ENCODE measurements around the gene TAB3.

The TAB3 gene

DNA sequence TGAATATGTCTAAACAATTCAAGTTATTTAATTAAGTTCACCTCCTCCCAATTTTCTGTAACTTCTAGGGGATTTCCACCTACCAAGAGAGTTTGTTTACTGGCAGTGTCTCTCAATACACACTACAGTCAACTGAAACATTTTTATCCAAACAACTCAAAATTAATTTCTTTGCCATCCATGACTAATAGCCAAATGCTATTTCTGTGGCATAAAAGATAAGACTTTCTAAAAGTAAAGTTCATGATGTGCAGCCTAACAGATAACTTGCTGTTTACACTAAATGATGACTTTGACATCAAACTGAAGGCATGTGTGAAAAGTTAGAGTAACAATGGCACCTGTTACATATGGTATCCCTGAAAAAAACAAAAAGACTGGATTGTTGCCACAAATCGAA, 7.3 kb downstream of the TAB3 start:
- no peak for DNase-seq

DNA sequence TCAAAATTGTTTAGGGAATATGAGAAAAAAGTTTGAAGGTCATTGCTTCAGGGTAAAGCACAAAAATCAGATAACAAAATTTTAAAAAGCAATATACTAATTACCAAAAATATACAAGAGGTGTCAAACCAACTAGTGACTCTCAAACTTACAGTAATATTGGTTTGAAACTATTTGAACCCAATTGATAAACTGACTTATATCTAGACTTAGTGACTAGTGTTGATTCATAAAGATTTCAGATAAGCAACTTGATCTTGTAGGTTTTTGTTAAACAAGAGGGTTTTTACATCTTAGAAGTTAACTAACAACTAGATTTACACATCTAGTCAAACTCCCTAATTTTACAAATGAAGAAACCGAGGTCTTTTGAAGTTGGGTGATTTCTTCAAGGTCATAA, 7.7 kb downstream of the TAB3 start:
- no peak for DNase-seq

DNA sequence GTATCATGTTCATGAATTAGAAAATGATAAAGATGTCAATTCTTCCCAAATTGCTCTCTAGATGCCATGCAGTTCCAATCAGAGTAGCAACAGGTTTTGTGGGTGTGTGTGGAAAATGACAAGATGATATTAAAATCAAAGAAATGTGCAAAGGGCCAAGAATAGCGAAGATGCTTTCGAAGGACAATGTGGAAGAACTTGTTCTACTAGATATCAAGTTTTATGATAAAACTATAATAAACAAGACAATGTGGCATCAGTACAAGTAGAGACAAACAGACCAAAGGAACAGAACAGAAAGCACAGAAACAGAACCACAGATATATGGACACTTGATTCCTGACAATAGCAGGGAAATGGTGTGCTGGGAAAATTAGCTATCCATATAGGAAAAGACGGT, 9.0 kb downstream of the TAB3 start:
- DNase-seq: no peak

DNA sequence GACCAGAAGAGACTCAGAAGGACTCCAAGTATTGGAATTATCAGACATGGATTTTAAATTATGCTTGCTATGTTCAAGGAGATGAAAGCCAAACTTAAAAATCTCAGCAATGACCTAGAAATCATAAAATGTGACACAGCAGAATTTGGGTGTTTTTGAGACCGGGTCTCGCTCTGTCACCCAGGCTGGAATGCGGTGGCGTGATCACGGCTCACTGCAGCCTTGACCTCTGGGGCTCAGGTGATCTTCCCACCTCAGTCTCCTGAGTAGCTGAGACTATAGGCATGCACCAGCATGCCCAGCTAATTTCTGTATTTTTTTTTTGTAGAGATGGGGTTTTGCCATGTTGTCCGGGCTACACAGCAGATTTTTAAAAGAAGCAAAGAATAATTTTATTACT, 12.7 kb downstream of the TAB3 start:
- no peak for DNase-seq

DNA sequence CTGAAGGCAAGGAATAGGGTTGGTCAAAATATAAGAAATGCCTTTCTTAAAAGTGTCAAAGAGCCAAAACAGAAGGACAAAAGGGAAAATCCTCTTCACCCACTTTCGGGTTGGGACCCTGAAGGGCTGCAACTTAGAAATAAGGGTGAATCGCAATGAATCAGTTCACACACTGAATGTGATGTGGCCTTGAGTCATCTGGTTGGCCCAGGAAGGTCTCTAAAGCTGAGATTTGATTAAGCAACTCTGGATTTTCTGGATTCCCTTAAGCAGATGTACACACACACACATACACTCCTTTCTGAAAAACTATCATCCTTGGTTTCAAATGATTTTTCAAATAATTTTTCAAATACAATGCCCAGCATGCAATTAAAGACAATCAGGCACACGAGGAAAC, 13.1 kb downstream of the TAB3 start:
- DNase-seq: no peak

DNA sequence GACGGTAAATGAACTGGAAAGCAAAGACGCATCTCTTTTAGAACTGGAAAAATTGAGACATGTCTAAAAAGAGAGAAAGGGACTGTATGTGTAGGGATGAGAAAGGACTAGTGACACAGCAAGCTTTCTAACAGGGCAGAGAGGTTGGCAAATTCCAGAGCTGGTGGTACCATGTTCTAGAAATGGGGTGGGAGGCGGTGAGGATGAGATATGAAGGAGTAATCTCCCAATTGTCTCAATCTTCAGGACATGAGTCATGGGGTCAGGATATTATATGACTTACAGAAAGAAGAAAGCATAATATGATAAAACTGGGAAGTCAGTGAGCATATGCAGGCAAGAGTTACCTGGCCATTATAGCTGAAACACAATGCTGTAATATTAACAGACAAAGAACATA, 14.2 kb downstream of the TAB3 start:
- no peak for DNase-seq

DNA sequence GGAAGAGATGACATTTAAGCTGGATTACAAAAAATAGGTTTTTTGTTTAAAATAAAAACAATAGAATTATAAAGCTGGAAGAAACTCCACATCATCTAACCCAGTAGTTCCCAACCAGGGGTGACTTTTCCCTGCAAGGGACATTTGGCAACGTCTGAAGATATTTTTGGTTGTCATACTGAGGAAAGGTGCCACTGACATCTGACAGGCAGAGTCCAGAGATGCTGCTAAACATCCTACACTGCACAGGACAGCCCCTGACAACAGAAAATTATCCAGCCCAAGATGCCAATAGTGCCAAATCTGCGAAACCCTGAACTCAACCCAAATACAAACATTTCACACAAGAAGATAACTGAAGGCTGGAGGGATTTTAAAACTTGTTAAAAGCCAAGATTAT, 18.5 kb downstream of the TAB3 start:
- no peak for DNase-seq

DNA sequence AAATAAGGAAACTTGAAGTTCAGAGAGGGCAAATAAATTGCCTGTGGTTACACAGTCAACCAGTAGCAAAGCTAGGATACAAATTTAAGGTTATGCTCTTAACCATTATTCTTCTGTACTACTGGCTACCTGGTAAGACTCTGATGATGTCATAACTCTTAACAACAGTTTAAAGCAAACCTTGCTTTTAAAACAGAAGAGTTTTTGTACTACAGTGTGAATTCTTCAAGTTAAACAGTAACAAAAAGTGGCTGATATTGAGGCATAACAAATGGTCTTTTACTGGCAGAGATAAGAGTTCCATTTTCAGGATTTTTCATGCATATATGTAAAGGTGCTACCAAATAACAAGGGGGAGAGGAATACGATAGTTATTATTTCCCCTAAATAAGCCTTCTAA, 23.4 kb downstream of the TAB3 start:
- DNase-seq: no peak

DNA sequence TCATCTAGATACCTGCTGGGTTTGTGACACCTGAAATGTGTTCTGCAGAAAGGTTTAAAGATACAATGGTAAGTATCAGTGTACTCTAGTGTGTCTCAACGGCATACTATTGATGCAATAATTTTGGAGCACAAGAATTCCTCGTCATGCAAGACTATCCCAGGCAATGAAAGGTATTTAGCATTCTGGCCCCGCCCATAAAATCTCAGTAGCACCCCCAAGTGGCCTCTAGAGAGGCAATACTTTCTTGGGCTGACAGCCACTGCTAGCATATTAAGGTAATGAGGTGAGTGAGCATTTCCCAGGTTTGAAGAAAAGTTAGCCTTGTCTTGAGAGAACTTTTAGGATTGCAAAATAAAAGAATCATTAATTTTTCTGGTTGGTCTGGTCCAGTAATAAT, 24.0 kb downstream of the TAB3 start:
- no peak for DNase-seq

DNA sequence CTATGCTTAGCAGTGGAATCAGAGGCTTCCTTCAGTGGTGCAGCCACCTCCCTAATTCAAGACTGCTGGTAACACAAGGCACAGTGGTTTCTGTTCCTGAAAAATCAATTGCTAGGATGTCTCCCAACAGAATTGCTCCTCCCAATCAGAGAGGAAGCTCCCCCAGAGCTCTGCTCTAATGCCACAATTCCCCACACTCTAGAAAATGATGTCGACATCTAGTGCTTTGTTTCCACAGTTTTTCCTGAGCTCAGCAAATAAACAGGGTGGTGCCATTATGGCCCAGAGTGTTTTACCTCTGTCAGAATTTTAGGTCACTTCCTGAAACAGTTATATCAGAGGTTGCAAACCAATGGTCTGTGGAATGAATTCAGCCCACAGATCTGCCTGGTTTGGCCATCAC, 24.7 kb downstream of the TAB3 start:
- DNase-seq: no peak

DNA sequence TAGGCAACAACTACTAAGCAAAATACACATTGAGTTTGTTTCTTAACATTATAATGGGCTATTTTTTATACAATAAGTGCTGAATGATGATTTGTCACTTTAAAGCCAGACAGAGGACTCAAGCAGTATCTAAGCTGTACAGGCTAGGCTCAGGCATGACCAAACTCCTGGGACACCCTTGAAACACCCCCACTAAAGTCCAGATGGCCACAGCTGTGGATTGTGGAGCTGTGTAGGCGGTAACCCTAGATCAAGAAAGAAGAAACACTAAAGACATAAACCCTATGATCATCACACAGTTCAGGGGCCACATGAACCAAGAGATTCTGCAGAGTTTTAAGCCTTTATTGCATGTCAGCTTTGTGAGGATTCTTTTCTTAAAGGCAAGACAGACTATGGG, 25.1 kb downstream of the TAB3 start:
- no peak for DNase-seq

DNA sequence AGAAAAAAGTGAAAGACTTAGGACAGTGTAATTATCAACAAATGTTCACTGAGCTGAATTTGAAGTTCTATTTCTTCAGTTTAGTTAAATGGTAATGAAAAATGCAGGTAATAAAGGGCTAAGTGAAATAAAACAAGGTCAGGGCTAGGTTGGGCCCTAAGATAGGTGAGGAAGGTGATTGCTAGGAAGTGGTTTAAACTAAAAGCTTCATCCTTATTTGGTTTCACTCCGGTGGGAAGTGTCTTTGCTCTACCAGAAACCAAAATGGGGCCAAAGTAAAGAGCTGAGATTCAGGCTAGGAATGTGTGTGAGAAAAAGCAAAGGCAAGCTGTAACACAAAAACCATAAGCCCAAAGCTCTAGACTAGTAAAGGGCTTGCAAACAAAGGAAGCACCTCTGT, 31.0 kb downstream of the TAB3 start:
- DNase-seq: no peak

DNA sequence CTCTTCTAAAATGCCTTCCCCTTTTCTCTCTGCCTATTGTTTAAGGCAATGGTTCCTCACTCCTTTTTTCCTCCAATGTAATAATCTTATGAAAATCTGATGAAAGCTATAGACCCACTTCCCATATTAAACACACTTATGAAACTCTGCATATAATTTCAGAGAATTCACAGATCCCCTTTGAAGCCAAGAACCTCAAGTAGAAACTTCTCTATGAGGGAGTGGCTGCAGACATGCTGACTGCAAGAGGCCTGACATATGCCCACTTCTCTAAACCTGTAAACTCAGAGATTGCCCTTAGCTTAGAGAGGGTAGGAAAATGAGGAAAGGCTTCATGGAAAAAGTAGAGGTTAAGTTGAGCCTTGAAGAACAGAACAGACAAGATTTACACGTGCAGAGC, 37.6 kb downstream of the TAB3 start:
- no peak for DNase-seq

DNA sequence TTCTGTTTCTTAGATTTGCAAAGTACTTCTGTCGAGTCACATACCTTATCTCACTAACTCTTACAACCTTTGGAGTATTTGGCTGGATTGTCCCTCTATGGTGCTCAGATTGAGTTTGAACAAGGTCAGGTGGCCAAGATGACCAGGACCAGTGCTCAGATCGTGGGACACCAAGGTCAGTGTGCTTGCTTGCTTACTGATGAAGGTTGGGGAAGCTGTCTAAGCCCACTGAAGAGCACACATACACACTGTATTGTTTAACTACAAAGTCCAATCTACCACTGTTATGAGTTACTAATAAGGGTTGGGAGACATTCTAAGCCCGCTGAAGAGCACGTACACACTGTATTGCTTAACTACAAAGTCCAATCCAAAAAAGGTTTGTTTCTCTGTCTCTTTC, 53.7 kb downstream of the TAB3 start:
- no peak for DNase-seq

DNA sequence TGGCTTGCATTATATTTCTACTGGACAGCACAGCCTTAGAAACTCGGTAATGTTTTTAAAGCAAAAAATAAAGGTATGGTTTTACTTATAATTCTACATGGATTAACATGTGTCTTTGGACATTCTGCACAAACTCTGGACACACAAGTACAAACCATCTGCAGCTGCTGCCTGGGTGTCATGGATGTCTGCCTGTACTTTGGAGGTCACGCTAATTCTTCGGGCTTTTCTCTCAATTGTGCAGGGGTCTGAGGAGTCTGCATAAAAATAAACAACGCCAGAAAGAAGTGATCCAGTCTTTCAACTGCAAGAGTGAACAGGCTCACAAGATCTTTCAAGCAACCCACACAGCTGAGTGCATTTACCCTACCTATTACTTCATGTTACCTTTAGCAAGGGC, 55.2 kb downstream of the TAB3 start:
- no peak for DNase-seq

DNA sequence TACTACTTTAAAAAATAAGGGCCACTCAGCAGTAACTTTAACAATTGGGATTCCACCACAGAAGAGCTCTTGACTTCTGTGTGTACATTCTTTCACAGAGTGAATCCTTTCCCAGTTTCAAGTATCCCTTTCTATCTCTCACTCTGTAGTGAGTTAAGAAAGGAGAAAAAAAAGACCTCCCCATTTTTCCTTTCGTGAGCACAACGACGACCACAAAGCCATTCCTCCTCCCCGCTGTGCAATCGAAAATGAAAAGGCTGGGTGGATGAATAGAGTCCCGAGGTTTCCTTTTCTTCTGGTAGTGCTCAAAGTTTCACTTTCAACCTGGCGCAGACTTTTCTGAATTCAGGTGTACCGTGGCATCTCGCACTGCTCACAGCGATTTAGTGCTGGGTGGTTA, 58.0 kb downstream of the TAB3 start:
- DNase-seq: no peak

DNA sequence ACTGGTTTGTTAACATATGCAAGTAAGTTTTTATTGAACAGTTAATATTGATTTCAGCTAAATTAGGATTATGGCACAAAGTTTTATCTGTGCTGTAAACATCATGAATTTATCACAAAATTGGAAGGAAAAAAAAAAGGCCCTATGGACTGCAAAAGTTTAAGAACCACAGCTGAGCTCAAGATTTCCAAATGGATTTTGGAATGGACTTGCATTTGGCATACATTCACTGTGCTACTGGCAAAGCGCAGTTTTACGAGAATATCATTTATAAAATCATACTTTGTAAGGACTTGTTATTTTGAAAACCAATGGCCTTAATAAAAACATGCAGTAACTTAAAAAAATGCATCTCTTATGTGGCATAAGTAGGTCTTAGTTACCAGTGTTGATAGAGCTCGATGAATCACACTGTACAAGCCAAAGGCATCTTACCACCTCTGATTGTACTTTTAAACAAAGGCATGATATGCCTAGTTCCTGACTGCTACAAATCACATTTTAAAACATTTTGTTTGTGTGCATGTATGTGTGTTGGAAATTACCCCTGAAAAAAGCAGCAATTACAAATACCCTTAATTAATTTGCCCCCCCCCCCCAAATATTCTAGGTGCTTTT, 58.6 kb downstream of the TAB3 start:
- no peak for DNase-seq

DNA sequence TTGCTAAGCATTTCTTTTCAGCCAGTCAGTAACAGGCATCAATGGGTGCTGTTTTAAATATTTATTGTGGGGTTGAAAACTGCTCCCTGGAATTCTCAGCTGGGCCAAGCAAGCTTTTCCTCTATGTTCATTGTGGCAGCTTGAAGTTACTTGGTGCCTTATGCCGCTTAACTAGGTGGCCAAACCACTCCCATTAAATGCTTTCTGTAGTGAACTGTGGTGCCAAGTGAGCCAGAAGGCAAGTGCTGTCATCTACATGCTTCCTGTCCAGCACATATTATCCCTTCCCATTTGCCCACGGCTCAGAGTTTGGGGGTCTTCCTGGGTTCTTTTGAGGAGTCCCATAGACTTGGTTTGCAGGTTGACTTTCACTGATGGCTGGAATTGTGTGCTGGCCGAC, 64.8 kb downstream of the TAB3 start:
- no peak for DNase-seq

DNA sequence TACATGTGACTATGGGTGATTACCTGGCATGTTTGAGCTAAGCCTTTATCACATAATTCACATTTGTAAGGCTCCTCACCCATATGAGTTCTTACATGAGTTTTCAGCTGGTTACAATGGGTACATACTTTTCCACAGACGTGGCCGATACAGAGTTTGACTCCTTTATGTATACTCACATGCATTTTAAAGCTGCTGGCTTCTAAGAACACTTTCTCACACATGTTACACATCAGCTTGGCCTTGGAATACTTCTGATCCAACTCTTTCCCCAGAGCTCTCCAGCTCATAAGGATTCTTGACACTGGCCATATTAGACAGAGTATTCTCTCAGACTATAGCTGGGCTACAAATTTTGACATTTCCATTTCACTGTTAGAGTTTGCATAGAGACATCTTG, 66.3 kb downstream of the TAB3 start:
- no peak for DNase-seq

DNA sequence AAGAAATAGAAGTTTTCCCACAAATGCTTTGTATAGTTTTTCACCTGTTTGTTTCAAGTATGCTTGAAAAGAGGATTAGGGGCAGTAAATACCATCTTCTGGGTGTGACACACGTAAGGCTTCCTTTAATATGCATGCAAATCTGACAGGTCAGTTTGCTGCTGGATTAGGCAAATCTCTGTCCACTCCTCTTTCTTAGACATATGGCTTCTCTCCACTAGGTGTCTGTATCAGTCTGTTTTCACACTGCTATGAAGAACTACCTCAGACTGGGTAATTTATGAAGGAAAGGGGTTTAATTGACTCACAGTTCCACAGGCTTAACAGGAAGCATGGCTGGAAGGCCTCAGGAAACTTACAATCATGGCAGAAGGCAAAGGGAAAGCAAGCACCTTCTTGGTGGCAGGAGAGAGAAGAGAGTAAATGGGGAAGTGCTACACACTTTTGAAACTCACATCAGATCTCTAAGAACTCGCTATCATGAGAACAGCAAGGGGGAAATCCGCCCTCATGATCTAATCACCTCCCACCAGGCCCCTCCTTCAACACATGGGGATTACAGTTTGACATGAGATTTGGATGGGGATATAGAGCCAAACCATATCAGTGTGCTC, 66.9 kb downstream of the TAB3 start:
- no peak for DNase-seq

DNA sequence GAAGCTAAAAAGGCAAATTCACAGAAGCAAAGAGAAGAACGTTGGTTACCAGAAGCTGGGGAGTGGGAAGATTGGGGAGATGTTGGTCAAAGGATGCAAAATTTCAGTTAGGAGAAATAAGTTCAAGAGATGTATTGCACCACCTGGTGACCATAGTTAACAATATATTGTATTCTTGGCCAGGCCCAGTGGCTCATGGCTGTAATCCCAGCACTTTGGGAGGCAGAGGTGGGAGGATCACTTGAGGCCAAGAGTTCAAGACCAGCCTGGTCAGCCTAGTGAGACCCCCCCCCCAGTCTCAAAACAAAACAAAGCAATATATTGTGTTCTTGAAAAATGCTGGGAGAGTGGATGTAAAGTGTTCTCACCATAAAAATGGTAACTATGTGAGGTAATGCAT, 67.9 kb downstream of the TAB3 start:
- no peak for DNase-seq

DNA sequence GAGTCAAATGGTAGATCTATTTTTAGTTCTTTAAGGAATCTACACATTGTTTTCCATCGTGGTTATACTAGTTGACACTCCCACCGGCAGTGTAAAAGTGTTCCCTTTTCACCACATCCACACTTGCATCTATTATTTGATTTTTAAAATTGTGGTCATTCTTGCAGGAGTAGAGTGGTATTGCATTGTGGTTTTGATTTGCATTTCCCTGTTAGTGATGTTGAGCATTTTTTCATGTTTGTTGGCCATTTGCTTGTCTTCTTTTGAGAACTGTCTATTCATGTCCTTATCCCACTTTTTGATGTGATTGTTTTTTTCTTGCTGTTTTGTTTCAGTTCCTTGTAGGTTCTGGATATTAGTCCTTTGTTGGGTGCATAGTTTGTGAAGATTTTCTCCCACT, 70.0 kb downstream of the TAB3 start:
- DNase-seq: no peak

DNA sequence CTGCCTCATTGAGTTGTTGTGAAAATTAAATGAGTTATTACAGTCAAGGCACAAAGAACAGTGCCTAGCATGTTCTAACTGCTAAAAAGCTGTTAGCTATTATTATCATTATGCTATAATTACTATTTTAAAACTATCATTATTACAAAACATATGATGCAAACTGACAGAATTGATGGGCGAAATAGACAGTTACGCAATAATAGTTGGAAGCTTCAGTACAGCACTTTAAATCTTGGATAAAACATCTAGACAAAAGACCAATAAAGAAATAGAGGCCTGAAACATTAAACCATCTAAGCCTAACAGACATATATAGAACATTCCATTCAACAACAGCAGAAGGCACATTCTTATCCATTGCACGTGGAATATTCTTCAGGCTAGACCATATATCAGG, 73.0 kb downstream of the TAB3 start:
- no peak for DNase-seq

DNA sequence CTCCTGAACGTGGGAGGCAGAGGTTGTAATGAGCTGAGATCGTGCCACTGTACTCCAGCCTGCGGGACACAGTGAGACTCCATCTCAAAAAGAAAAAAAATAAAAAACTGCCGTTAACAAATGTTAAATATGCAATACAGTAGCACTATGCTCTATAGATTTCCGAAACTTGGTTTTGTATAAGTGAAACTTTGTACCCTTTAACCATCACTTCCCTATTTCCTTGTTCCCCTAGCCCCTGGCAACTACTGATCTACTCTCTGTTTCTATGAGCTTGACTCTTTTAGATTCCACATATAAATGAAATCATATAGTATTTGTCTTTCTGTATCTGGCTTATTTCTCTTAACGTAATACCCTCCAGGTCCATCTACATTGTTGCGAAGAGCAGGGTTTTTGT, 74.1 kb downstream of the TAB3 start:
- DNase-seq: no peak

DNA sequence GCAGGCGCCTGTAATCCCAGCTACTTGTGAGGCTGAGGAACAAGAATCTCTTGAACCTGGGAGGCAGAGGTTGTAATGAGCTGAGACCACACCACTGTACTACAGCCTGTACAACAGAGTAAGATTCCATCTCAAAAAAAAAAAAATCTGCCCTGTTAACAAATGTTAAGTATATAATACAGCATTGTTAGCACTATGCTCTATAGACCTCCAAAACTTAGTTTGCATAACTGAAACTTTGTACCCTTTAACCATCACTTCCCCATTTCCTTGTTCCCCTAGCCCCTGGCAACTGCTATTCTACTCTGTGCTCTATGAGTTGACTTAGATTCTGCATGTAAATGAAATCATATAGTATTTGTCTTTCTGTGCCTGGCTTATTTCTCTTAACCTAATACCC, 76.7 kb downstream of the TAB3 start:
- DNase-seq: no peak

Data from NCI-H1694 treated with DMSO at 0.1 percent for 48 hours (cell line).